OCI-LY7 (cell line): ENCODE data around the gene CRY1. TPM values are rescaled to one million over a fixed set of nuclear protein-coding genes. Genes with fewer than 3 reads are reported as not detected.

Experiments used
- BruUV-seq: library from RNA; stranded (reverse); fragments of 400-500 nt; replicated peaks from 2 replicates; lab custom pipeline; 2021; lab: Mats Ljungman, UMichigan
- CTCF ChIA-PET: fragments of 300-600 bp; sonication (Branson Sonifier 250); formaldehyde crosslinking; loops from one replicate; lab custom pipeline; 2022; ENCODE audit warnings: antibody characterized with exemption; ENCODE audit not compliant: unreplicated experiment; lab: Charles Lee
- POLR2A ChIA-PET: fragments of 300-600 bp; sonication (Branson Sonifier 250); formaldehyde crosslinking; loops from one replicate; lab custom pipeline; 2022; ENCODE audit warnings: antibody characterized with exemption; lab: Charles Lee
- DNase-seq: peaks from one replicate; pipeline ENCODE4 v3.0.0-alpha.2; 2015; ENCODE audit warnings: low spot score
- H2AFZ ChIP-seq: fragments of 200-600 bp; sonication (generic), shearing (Covaris generic); 2 replicates; pipeline ENCODE4 v1.6.1; 2014; ENCODE audit warnings: mild to moderate bottlenecking, antibody characterized with exemption, low read length, moderate library complexity
- H3K27ac ChIP-seq: fragments of 200-600 bp; sonication (generic); 2 replicates; pipeline ENCODE4 v1.5.1; 2014; ENCODE audit warnings: mixed run types, low read depth, mild to moderate bottlenecking, moderate library complexity, low read length, inconsistent platforms; ENCODE audit not compliant: poor library complexity, severe bottlenecking
- H3K36me3 ChIP-seq: fragments of 200-600 bp; sonication (generic); 2 replicates; pipeline ENCODE4 v1.6.1; 2014; ENCODE audit warnings: mild to moderate bottlenecking, antibody characterized with exemption, low read length, moderate library complexity, mixed read lengths; ENCODE audit not compliant: insufficient read depth
- H3K4me1 ChIP-seq: fragments of 200-600 bp; sonication (generic); 2 replicates; pipeline ENCODE4 v1.5.1; 2014; ENCODE audit warnings: mild to moderate bottlenecking, low read length; ENCODE audit not compliant: insufficient read depth, poor library complexity, severe bottlenecking
- H3K4me2 ChIP-seq: fragments of 200-600 bp; sonication (generic); 2 replicates; pipeline ENCODE4 v1.6.1; 2014; ENCODE audit warnings: mild to moderate bottlenecking, low read length
- H3K4me3 ChIP-seq: fragments of 200-600 bp; sonication (generic); 2 replicates; pipeline ENCODE4 v1.5.1; 2014; ENCODE audit warnings: mild to moderate bottlenecking, low read depth, low read length; ENCODE audit not compliant: poor library complexity, severe bottlenecking
- H3K79me2 ChIP-seq: fragments of 200-600 bp; sonication (generic); 2 replicates; pipeline ENCODE4 v1.6.1; 2016; ENCODE audit warnings: low read depth, mild to moderate bottlenecking, low read length, moderate library complexity, mixed read lengths; ENCODE audit not compliant: insufficient read depth
- H3K9me2 ChIP-seq: fragments of 200-600 bp; sonication (generic); 2 replicates; pipeline ENCODE4 v1.6.1; 2016; ENCODE audit warnings: mild to moderate bottlenecking, low read length, mixed read lengths; ENCODE audit not compliant: insufficient read depth
- H3K9me3 ChIP-seq: fragments of 200-600 bp; sonication (generic); 2 replicates; pipeline ENCODE4 v1.6.1; 2014; ENCODE audit warnings: mild to moderate bottlenecking, mixed run types, low read length, mixed read lengths
- H4K20me1 ChIP-seq: fragments of 200-600 bp; sonication (generic); 2 replicates; pipeline ENCODE4 v1.6.1; 2014; ENCODE audit warnings: mild to moderate bottlenecking, antibody characterized with exemption, low read length, moderate library complexity, mixed read lengths; ENCODE audit not compliant: insufficient read depth
- CTCF ChIP-seq: fragments of 200-600 bp; sonication (generic); conservative IDR thresholded peaks from 2 replicates; pipeline ENCODE4 v1.5.1; 2014; ENCODE audit warnings: mild to moderate bottlenecking, antibody characterized with exemption, low read length, moderate library complexity, mixed read lengths
- EZH2phosphoT487 ChIP-seq: fragments of 200-600 bp; sonication (generic); IDR thresholded peaks from 2 replicates; pipeline ENCODE4 v1.6.1; 2018; ENCODE audit warnings: low read depth, borderline replicate concordance, mild to moderate bottlenecking, mixed run types, antibody characterized with exemption, low read length, moderate library complexity, mixed read lengths
- intact Hi-C: fragments of 100-400 bp; cut with micrococcal nuclease; formaldehyde crosslinking; loops from one replicate; pipeline ENCODE4 v1.10.0; 2022; ENCODE audit not compliant: unreplicated experiment
- total RNA-seq, 2 experiments: library from RNA; depleted of rRNA in 1 of 2; stranded (reverse); fragments of >200 nt in 1 of 2; shearing (Covaris generic) in 1 of 2; gene quantifications; 2 replicates each; pipeline ENCODE4 v1.2.3, GENCODE V29; 2014 to 2022

The CRY1 gene
- total RNA-seq, 2 experiments from 2014 or later, result not detected

DNA sequence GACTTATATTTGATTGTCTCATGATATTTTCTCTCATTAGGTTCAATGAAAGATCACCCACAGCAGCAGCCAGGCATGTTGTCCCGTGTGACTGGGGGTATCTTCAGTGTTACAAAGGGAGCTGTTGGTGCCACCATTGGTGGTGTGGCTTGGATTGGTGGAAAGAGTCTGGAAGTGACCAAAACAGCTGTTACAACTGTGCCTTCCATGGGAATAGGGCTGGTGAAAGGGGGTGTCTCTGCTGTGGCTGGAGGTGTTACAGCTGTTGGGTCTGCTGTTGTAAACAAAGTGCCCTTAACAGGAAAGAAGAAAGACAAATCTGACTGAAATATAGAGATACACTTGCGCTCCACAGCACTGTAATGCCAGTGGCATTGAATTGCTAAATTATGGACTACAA, 122.3 kb downstream of the CRY1 start:
- H3K27ac ChIP-seq, result no peak overlapping the region
- no peaks in the 10 kb centered on the region for H3K9me2 ChIP-seq
- TF ChIP-seq EZH2phosphoT487, result no peak
- TF ChIP-seq CTCF, result no peak
- no peak for DNase-seq
- peaks cover 13% of the 10 kb centered on the region; the same call in 1 of the 2 replicates for H3K79me2 ChIP-seq
- BruUV-seq, result no TSS peak
- ChIA-PET POLR2A (interaction anchor here (0.6 kb wide), 1 partner anchor 1697 kb away, joined by 3 read pairs; no protein-coding TSS in a partner anchor), CTCF (no interaction called here)
- 0 out of 2 replicates have a peak, but pooled peaks cover 5% of the 10 kb centered on the region for H4K20me1 ChIP-seq
- peaks cover 21% of the 10 kb centered on the region for H3K4me1 ChIP-seq
- no peaks in the 10 kb centered on the region for H3K9me3 ChIP-seq
- peaks cover 83% of the 10 kb centered on the region for H3K36me3 ChIP-seq
- H3K4me3 ChIP-seq, result no peak overlapping the region
- no peak overlapping the region for H2AFZ ChIP-seq
- H3K4me2 ChIP-seq, result no peak overlapping the region
- intact Hi-C loops, result no loop called here

DNA sequence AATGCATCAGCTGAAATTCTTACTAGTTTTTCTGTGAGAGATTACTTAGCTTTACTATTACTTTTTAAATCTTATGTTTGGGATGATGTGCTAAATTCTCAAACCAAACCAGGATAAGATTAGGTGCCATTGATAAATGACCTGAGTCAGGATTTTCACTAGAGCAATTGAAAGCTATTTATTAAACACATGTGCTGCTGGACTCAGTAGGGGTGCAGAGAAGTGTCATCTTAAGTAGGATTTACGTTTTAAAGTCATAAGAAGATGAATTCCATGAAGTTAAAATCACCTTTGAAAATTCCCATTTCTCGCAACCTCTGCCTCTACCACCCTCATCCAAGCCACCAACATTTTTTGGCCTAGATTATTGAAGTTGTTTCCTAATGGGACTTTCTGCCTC, 128.8 kb downstream of the CRY1 start:
- BruUV-seq, result no TSS peak
- no peak for TF ChIP-seq CTCF
- no peak for TF ChIP-seq EZH2phosphoT487
- Histone ChIP-seq H3K9me3 (no peaks in the 10 kb centered on the region), H3K4me2 (no peak overlapping the region), H4K20me1 (0 out of 2 replicates have a peak, but pooled peaks cover 9% of the 10 kb centered on the region), H3K27ac (no peak overlapping the region), H3K79me2 (peaks cover 37% of the 10 kb centered on the region; the same call in 1 of the 2 replicates), H3K9me2 (no peaks in the 10 kb centered on the region), H3K4me1 (no peaks in the 10 kb centered on the region), H2AFZ (no peak overlapping the region), H3K36me3 (peaks cover 82% of the 10 kb centered on the region), H3K4me3 (no peak overlapping the region)
- DNase-seq, result no peak
- ChIA-PET CTCF (no interaction called here), POLR2A (no interaction called here)
- intact Hi-C loops, result no loop called here

DNA sequence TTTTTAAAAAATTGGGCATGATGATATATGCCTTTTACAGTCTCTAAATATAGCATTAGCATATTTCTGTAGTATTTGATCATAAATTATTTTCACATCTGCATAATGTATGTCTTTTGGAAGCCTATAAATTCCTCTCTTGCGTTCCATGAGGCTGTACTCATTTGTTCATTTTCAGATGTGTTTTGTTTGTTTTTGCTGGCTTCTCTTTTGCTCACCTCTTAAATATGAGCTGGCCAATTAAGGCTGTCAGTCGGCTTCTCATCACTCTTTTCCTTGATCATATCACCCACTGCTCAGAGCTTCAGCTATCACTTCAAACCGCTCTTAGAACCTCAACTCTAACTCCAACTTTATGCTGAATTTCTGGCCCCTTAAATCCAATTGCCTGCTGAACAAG, 131.1 kb downstream of the CRY1 start:
- intact Hi-C loops, result no loop called here
- BruUV-seq, result no TSS peak
- no peak overlapping the region for H2AFZ ChIP-seq
- H3K9me2 ChIP-seq, result no peaks in the 10 kb centered on the region
- no peaks in the 10 kb centered on the region for H3K9me3 ChIP-seq
- ChIA-PET CTCF (no interaction called here), POLR2A (interaction anchor here (1.4 kb wide), 1 partner anchor 10 kb away, joined by 4 read pairs; no protein-coding TSS in a partner anchor)
- 0 out of 2 replicates have a peak, but pooled peaks cover 9% of the 10 kb centered on the region for H4K20me1 ChIP-seq
- no peak for DNase-seq
- H3K4me3 ChIP-seq, result no peak overlapping the region
- H3K27ac ChIP-seq, result no peak overlapping the region
- peaks cover 69% of the 10 kb centered on the region for H3K36me3 ChIP-seq
- H3K79me2 ChIP-seq, result peaks cover 60% of the 10 kb centered on the region
- H3K4me2 ChIP-seq, result no peak overlapping the region
- H3K4me1 ChIP-seq, result peaks cover 15% of the 10 kb centered on the region
- TF ChIP-seq CTCF (no peak), EZH2phosphoT487 (no peak)
